ENCODE measurements around the gene GALNT9. TPM values are rescaled to one million over a fixed set of nuclear protein-coding genes. Genes with fewer than 3 reads are reported as not detected.
"Not testable (repeated sequence)": the region's sequence is repeated elsewhere in the genome, so short reads cannot be mapped to it uniquely, and the experiment has no call there.

Gene GALNT9
- total RNA-seq, 1 donor from 2014 or later = not detected

GRCh38 chr12:132238488-132238854 lies 90.9 kb downstream of the GALNT9 start:
- ATAC-seq (peak; percentile 12), DNase-seq (ENCODE audit: low spot score) (no peak)

- DNase-seq (ENCODE audit: low spot score) (no peak), ATAC-seq (no peak)
Observed at GRCh38 chr12:132237772-132238487, 91.5 kb downstream of the GALNT9 start.

- DNase-seq (ENCODE audit: low spot score) (no peak), ATAC-seq (peak; percentile 26)
Observed at GRCh38 chr12:132236930-132237771, 92.2 kb downstream of the GALNT9 start.

- DNase-seq (ENCODE audit: low spot score) (no peak), ATAC-seq (no peak)
Observed at GRCh38 chr12:132236129-132236929, 93.1 kb downstream of the GALNT9 start.

- ATAC-seq (no peak), DNase-seq (ENCODE audit: low spot score) (no peak)
Observed at GRCh38 chr12:132235116-132235820, 94.1 kb downstream of the GALNT9 start.

- DNase-seq (ENCODE audit: low spot score) (no peak), ATAC-seq (no peak)
Observed at GRCh38 chr12:132230381-132230780, 99.0 kb downstream of the GALNT9 start.

GRCh38 chr12:132229926-132230325 lies 99.5 kb downstream of the GALNT9 start:
- DNase-seq (ENCODE audit: low spot score) (no peak), ATAC-seq (no peak)

GRCh38 chr12:132229193-132229760 lies 100.1 kb downstream of the GALNT9 start:
- DNase-seq (ENCODE audit: low spot score) (no peak), ATAC-seq (no peak)

GRCh38 chr12:132228476-132229192 lies 100.8 kb downstream of the GALNT9 start:
- DNase-seq (ENCODE audit: low spot score) = no peak

GRCh38 chr12:132227782-132228475 lies 101.5 kb downstream of the GALNT9 start:
- no peak for ATAC-seq
- DNase-seq (ENCODE audit: low spot score) = no peak

More at GRCh38 chr12:132228476-132229192, 100.8 kb downstream of the GALNT9 start:
- ATAC-seq = no peak

- no peak for DNase-seq (ENCODE audit: low spot score)
Observed at GRCh38 chr12:132227118-132227517, 102.3 kb downstream of the GALNT9 start.

GRCh38 chr12:132226604-132227003 lies 102.8 kb downstream of the GALNT9 start:
- DNase-seq (ENCODE audit: low spot score) = no peak
- ATAC-seq = no peak

More at GRCh38 chr12:132227118-132227517, 102.3 kb downstream of the GALNT9 start:
- ATAC-seq = no peak

GRCh38 chr12:132225214-132225613 lies 104.2 kb downstream of the GALNT9 start:
- ATAC-seq (no peak), DNase-seq (ENCODE audit: low spot score) (no peak)

GRCh38 chr12:132224484-132224883 lies 104.9 kb downstream of the GALNT9 start:
- ATAC-seq = no peak

GRCh38 chr12:132222808-132223173 lies 106.6 kb downstream of the GALNT9 start:
- ATAC-seq (no peak), DNase-seq (ENCODE audit: low spot score) (no peak)

More at GRCh38 chr12:132224484-132224883, 104.9 kb downstream of the GALNT9 start:
- DNase-seq (ENCODE audit: low spot score) = no peak

- DNase-seq (ENCODE audit: low spot score) (no peak), ATAC-seq (no peak)
Observed at GRCh38 chr12:132222096-132222807, 107.1 kb downstream of the GALNT9 start.

- not testable (repeated sequence) for ATAC-seq; DNase-seq (ENCODE audit: low spot score)
Observed at GRCh38 chr12:132219761-132220160, 109.6 kb downstream of the GALNT9 start.

- ATAC-seq = no peak
Observed at GRCh38 chr12:132219323-132219722, 110.1 kb downstream of the GALNT9 start.

More at GRCh38 chr12:132219323-132219722, 110.1 kb downstream of the GALNT9 start:
- no peak for DNase-seq (ENCODE audit: low spot score)

Data from left lobe of liver (tissue), 2 donors.